ENCODE results near the gene ITPR3. TPM values are rescaled to one million over a fixed set of nuclear protein-coding genes. Genes with fewer than 3 reads are reported as not detected.

The ITPR3 gene
- total and polyA plus RNA-seq, 2 of the 13 experiments (the other 11 are each of a cell fraction or from before 2014, with no cell fraction given): 3.8 to 21.4 TPM

DNA sequence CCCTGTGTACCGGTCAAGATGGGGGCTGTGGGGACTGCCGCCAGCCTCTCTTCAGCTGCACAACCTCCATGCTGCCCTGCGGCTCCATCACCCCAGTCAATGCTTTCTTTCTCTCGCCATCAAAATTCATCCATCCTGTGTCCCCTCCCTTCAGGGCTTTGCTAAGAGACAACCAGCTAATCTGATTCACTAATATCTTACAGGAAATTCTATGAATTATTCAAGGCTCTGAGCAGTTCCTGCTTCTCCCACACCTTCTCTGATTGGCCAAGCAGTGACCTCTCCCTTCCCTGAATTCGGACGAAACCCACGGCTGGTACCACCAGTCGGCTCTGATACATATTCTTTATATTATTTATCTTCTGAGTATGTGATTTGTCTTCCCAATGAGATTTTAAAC lies 13.8 kb downstream of the ITPR3 start:
- no peak overlapping the region for H2AFZ ChIP-seq (ENCODE audit: low read length)
- ATAC-seq (no peak), DNase-seq (ENCODE audit: low spot score) (no peak), FAIRE-seq (no peak)
- H3K27ac ChIP-seq (ENCODE audit: extremely low read length, insufficient read depth, low read length): no peak overlapping the region
- no peak overlapping the region for H3K4me3 ChIP-seq (replicated peaks in 1 of 3; ENCODE audit: insufficient read depth in 1 of 3, low read depth in 2 of 3, low read length in 3 of 3)
- H3K27me3 ChIP-seq (ENCODE audit: control insufficient read depth in 1 of 2, insufficient read depth in 2 of 2, low read length in 2 of 2): no peaks in the 10 kb centered on the region
- no peaks in the 10 kb centered on the region for H3K36me3 ChIP-seq (replicated peaks in 1 of 2; ENCODE audit: control insufficient read depth in 1 of 2, insufficient read depth in 2 of 2, low read length in 2 of 2)
- H4K20me1 ChIP-seq (ENCODE audit: insufficient read depth, low read length): peaks cover 12% of the 10 kb centered on the region; the same call in 1 of the 2 replicates
- TF ChIP-seq, protein P1, sequence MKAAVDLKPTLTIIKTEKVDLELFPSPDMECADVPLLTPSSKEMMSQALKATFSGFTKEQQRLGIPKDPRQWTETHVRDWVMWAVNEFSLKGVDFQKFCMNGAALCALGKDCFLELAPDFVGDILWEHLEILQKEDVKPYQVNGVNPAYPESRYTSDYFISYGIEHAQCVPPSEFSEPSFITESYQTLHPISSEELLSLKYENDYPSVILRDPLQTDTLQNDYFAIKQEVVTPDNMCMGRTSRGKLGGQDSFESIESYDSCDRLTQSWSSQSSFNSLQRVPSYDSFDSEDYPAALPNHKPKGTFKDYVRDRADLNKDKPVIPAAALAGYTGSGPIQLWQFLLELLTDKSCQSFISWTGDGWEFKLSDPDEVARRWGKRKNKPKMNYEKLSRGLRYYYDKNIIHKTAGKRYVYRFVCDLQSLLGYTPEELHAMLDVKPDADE (CRISPR knock-in tag; IDR thresholded peaks at IDR 0.05): no peak
- TF ChIP-seq ZBTB7B (CRISPR knock-in tag; IDR thresholded peaks at IDR 0.05) (no peak), SNAI1 (CRISPR knock-in tag; IDR thresholded peaks at IDR 0.05; ENCODE audit: borderline replicate concordance) (no peak), MTF2 (CRISPR knock-in tag; IDR thresholded peaks at IDR 0.05; ENCODE audit: borderline replicate concordance) (no peak), ZNF83 (CRISPR knock-in tag; IDR thresholded peaks at IDR 0.05; ENCODE audit: borderline replicate concordance) (no peak), MED1 (CRISPR knock-in tag; IDR thresholded peaks at IDR 0.05) (no peak), HIVEP1 (CRISPR knock-in tag; IDR thresholded peaks at IDR 0.05) (no peak), ZNF468 (CRISPR knock-in tag; IDR thresholded peaks at IDR 0.05) (no peak)
- TF ChIP-seq, protein P2, sequence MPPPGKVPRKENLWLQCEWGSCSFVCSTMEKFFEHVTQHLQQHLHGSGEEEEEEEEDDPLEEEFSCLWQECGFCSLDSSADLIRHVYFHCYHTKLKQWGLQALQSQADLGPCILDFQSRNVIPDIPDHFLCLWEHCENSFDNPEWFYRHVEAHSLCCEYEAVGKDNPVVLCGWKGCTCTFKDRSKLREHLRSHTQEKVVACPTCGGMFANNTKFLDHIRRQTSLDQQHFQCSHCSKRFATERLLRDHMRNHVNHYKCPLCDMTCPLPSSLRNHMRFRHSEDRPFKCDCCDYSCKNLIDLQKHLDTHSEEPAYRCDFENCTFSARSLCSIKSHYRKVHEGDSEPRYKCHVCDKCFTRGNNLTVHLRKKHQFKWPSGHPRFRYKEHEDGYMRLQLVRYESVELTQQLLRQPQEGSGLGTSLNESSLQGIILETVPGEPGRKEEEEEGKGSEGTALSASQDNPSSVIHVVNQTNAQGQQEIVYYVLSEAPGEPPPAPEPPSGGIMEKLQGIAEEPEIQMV (CRISPR knock-in tag; IDR thresholded peaks at IDR 0.05; ENCODE audit: low read depth): no peak
- H3K9ac ChIP-seq (ENCODE audit: insufficient read depth, low read depth, low read length): no peak overlapping the region
- POLR2A ChIA-PET: interaction anchor here (1.1 to 4.0 kb wide), 8 partner anchors 13 to 127 kb away, joined by 3 to 23 read pairs (median 4); partner anchors contain the start of genes BAK1, ITPR3 and UQCC2
- H3K4me2 ChIP-seq (ENCODE audit: low read depth, low read length): no peak overlapping the region
- BruUV-seq (replicated peaks): no TSS peak
- no peaks in the 10 kb centered on the region for H3K79me2 ChIP-seq (ENCODE audit: insufficient read depth, low read length)
- CTCF ChIA-PET (ENCODE audit: low intra/inter-chr PET ratio, low total read pairs): interaction anchor here (4.1 kb wide), 1 partner anchor 45 kb away, joined by 72 read pairs; no protein-coding TSS in a partner anchor
- 86% methylated on average over 8 of the region's 8 CpGs for WGBS (ENCODE audit: low lambda C conversion rate)
- in situ Hi-C loops (cut with HindIII; ENCODE audit: extremely low pct_ligation_motif_present, low pct_unique_long_range_greater_than_20kb) (no loop called here), intact Hi-C loops (cut with micrococcal nuclease; ENCODE audit: unreplicated experiment) (loop anchor here (10.0 kb wide), 1 partner anchor 70 kb away; no protein-coding TSS in a partner anchor)
- H3K4me1 ChIP-seq (ENCODE audit: insufficient read depth, low read length): peaks cover 43% of the 10 kb centered on the region
- H3K9me3 ChIP-seq (ENCODE audit: low read length): no peaks in the 10 kb centered on the region

Measured in HepG2 (cell line).